ENCODE data around the gene HK1.
A peak's percentile ranks its signal among the peaks of the same experiment; 100 is the strongest.
"Not testable (repeated sequence)": the region's sequence is repeated elsewhere in the genome, so short reads cannot be mapped to it uniquely, and the experiment has no call there.

HK1 gene

GRCh38 chr10:69278446-69278963, at the start of gene HK1:
HK1 (plus strand) TSS chr10:69278496.
- DNase-seq = no peak

GRCh38 chr10:69229616-69229916, 48.7 kb upstream of the HK1 start:
- no peak for DNase-seq

DNA sequence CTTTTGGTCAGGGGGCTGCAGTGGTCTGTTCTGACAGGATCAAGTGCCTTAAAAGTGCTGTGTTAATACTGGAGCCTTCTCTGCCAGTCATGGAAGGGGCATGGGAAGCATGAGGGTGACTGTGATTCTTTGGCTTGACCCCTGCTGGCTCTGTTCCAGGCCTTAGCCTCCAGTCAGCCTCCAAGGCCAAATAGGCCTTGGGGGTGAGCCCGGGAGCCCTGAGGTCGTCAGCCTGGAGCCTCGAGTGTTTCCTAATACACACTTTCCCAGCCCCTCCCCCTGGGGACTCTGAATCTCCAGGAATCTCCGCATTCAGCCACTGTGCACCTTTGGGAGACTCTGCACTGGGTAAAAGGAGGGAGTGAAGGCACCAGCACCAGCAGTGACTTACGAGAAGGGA, 48.2 kb upstream of the HK1 start:
- DNase-seq = no peak

DNA sequence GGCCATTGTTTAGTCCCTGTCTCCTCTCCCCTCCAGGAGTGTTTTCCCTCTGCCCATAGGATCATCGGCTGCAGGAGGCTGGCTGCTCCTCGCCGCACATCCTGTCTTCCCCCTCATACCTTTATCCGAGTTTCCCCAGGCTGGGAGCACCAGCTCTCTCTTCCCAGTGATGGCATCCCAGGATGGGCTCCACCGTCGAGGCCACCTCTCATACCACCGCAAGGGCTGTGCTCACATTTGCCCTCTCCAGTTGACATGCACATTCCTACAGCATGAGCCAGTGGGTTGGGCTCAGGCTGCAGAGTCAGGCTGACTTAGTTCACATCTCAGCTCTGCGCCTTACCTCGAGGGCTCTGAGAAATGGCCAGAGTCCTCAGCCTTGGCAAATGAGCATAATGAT, 46.0 kb upstream of the HK1 start:
- peak; percentile 37 for DNase-seq

DNA sequence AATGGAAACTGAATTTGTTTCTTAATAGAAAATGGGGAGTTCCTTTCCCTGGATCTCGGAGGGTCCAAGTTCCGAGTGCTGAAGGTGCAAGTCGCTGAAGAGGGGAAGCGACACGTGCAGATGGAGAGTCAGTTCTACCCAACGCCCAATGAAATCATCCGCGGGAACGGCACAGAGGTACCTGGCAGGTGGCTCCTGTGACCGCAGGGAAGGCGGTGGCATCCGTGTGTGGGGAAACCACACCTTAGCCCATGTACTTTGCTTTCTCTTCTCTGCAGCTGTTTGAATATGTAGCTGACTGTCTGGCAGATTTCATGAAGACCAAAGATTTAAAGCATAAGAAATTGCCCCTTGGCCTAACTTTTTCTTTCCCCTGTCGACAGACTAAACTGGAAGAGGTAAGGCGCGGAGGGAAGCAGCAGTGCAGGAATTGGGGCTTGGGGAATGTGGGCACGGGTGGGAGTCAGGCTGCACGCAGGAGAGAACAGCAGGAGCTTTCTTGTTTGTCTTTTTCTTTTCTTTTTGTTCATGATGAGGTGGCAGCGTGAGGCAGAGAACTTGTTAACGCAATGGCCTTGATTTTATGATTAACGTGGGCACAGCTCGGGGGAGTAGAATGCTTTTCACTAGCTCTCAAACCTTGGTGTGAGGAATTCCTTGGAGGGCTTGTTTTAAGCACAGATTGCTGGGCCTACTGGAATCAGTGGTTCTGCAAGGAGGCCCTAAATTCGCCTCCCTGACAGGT, 45.4 kb upstream of the HK1 start:
- DNase-seq = no peak

DNA sequence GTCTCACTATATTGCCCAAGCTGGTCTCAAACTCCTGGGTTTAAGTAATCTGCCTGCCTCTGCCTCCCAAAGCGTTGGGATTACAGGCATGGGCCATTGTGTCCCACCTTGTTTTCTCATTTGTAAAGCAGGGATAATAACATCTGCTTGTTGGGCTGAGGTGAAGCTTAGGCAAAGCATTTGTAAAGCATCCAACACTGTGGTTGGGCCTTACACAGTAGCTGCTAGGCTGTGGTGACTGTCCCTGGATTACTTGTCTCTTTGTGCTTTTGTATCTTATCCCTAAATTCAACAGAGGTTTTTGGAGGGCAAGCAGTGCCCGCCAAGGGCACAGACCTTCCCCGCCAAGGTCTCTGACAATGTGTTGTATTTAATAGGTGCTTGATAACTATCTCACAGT, 43.8 kb upstream of the HK1 start:
- DNase-seq = no peak

- DNase-seq = peak; percentile 84
Measured at GRCh38 chr10:69237528-69238159, 40.7 kb upstream of the HK1 start.

DNA sequence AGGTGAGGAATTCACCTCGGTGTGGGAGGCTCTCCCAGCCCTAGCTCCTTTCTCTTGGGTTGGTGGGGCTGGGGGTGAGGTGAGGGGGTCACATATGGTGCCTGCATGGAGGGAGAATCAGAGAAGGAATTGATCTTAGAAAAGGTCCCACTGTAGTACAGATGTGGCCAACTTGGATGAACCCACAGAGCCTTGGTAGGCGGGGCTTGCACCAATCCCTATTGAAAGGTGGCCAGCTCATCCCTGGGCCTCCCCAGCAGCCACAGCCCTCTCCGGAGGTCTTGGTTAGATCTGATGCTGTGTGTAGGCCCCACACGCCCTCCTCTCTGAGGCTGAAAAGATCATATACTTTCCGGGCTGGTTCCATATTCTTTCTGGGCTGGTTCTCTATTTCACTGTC, 39.2 kb upstream of the HK1 start:
- DNase-seq = no peak

DNA sequence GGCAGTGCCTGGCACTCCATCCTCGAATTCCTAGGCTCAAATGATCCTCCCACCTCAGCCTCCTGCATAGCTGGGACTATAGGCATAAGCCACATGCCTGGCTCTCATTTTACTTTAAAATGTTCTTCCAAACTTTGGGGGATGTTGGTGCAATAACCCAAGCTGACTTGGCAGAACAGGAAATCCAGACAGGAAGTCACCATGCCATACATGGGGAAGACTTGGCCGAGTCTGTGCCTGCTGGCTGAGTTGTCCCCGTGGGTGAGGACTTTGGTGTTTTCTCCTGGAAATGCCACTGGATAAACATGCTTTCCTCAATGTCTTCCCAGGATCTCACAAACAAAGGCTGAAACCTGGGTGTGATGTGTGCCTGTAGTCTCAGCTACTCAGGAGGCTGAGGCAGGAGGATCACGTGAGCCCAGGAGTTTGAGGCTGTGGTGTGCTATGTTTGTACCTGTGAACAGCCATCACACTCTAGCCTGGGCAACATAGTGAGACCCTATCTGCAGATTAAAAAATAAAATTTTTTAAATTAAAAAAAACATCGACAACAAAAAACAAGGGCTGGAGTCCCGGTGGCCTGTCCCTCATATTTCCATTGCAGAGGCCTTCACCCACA, 38.4 kb upstream of the HK1 start:
- DNase-seq = no peak

DNA sequence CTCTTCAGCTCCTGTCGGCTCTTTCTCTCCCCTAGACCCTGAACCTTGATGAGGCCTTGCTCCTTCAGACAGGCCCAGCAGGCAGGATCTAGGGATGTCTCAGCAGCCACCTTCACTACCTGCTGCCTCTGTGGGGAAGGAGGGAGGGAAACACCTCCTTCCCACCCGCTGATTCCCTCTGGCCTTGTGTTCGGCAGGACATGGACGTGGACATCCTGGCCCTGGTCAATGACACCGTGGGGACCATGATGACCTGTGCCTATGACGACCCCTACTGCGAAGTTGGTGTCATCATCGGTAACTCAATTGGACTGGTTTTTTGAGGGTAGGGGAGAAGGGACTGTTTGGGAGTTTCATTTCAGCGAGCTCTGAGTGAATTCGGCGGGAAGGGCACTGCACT, 37.8 kb upstream of the HK1 start:
- no peak for DNase-seq

- DNase-seq = no peak
Measured at GRCh38 chr10:69241575-69241974, 36.7 kb upstream of the HK1 start.

GRCh38 chr10:69242040-69242851, 36.0 kb upstream of the HK1 start:
- no peak for DNase-seq

DNA sequence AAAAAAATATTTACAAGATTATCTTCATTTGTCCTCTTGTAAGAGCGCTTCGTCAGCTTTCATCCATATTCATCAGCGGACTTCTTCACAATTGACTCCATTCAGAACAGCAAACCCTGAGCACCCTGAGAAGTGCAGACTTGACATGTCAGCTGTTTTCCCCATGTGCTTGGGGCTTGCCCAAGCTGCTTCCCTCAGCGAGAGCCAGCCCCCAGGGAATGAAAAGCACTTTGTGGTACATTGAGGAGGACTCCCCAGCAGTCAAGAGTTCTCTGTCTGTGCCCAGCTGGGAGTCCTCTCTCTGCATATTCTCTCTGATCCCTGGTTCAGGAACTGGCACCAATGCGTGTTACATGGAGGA, 35.5 kb upstream of the HK1 start:
- no peak for DNase-seq

- DNase-seq = no peak
Measured at GRCh38 chr10:69243817-69244216, 34.5 kb upstream of the HK1 start.

DNA sequence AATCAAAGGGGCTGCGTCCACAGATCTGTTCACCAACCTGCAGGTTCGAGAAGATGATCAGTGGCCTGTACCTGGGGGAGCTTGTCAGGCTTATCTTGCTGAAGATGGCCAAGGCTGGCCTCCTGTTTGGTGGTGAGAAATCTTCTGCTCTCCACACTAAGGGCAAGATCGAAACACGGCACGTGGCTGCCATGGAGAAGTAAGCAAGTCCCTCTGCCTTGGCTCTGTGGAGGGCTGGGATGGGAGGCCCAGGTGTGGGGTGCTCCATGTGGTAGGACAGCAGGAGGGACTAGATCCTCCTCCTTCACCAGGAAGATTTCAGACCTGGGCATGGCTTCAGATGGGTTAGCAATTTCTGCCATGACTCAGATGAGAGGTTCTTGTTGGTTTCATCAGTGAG, 32.3 kb upstream of the HK1 start:
- DNase-seq = no peak

DNA sequence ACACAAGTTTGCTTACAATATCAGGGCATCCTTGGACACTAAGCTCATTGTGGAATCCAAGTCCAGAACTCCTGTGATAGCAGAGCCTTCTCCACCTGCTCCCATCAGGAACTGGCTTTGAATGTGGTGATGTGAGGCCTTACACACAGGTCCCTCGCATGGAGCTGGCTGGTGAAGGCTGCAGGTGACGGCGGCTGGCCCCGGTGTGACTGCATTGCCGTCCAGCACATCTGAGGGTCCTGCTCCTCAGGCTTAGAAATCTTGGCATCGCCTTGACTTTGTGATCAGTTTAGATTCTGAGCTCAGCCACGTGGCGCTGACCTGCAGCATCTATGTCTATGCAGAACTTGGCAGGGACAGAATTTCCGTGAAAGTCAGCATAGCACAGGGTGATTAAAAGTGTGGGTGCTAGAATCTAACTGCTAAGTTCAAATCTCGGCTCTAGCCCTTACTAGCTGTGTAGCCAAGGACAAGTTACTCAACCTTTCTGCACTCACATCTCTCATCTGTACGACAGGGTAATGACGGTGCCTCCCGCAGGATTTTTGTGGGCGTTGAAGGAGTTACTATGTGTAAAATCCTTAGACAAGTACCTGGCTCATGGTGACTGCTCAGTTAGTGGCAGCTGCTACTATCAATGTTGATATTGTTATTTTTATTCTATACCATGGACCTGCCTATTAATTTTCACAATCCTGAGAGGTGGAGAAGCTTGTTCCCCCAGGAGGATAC, 31.5 kb upstream of the HK1 start:
- DNase-seq = no peak

- no peak for DNase-seq
Measured at GRCh38 chr10:69247313-69247710, 31.0 kb upstream of the HK1 start.

DNA sequence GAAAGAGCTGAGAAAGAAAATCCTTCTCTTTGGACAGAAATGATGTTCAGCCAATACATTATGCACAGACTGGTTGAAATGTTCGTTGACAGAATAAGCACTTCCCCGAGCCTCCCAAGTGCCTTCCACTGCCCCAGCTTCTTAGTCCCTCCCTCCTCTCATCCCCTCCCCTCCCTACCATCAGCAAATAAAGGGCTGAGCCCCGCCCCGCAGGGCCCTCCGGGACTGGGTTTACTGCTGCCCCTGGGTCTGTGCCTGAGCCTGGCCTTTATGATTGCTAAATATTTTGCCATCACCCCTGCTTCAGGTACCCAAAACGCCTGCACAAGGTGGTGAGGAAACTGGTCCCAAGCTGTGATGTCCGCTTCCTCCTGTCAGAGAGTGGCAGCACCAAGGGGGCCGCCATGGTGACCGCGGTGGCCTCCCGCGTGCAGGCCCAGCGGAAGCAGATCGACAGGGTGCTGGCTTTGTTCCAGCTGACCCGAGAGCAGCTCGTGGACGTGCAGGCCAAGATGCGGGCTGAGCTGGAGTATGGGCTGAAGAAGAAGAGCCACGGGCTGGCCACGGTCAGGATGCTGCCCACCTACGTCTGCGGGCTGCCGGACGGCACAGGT, 30.1 kb upstream of the HK1 start:
- DNase-seq = no peak

- DNase-seq = no peak
Measured at GRCh38 chr10:69250041-69250440, 28.3 kb upstream of the HK1 start.

GRCh38 chr10:69251417-69251816, 26.9 kb upstream of the HK1 start:
- DNase-seq = not testable (repeated sequence)

DNA sequence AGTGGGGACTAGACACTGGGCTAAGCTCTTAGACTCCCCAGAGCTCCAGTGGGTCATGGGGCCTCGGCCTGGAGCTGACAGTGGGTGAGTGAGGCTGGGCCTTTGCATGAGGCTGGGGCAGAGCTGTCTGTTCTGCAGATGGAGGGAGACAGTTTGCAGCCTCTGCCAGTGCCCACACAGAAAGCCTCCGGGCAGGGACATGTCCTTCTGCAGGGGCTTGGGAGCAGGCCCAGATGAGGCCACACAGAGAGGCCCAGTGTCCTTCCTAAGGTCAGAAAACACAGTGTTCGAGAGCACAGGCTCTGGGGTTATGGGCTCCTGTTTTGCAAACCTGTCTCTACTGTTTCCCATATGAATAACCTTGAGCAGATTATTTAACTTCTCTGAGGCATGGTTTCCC, 25.1 kb upstream of the HK1 start:
- no peak for DNase-seq

GRCh38 chr10:69254877-69255276, 23.4 kb upstream of the HK1 start:
- no peak for DNase-seq

Data from T1000 (cell line).